Activated CD4-positive, CD25-positive, alpha-beta regulatory T cell (primary cell): ENCODE measurements around the gene CLSTN2.

Source experiments
- DNase-seq, 4 experiments: peaks; one replicate each; lab custom pipeline; 2025; lab: John Stamatoyannopoulos, UW

CLSTN2 gene

GRCh38 chr3:139944256-139944910 is 9.4 kb downstream of the CLSTN2 start:
- DNase-seq = no peak

DNA sequence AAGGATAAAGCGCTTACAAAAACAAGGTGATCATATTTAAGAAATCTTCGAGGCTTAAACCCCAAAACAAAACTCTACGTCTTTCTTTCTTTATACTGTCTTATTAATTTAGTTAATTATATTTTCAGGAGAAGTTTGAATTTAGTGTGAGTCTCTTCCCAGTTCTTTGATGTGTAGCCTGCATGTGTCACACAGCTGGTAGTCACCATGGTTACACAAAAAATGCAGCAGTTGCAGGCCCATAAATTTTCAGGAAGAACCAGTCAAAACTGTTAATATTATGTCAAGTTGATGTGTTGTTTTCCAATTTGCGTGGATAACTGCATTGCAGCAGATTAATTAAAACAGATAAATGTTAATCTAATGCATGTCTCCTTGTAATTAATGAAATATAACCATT is 10.4 kb downstream of the CLSTN2 start:
- DNase-seq = no peak

GRCh38 chr3:139945942-139946341 is 11.0 kb downstream of the CLSTN2 start:
- no peak for DNase-seq

DNA sequence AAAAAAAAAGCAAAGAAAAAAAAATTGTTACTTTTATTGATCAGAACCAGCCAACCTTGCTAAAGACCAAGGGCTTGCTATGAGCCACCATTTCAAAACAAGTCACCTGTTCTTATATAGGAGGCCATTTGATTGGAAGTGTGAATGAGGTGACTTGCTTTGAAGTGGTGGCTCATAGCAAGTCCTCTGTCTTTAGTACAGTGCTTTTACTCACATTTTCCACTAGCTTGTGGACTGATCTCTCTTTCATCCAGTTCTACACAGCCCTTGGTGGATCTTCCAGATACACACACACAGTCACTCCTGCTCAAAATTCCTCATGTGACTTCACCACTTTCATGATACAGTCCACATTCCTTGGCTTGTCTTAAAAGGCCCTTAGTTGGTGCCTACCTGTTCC is 13.5 kb downstream of the CLSTN2 start:
- DNase-seq = no peak

- no peak for DNase-seq
Observed at GRCh38 chr3:139948898-139949297, 13.9 kb downstream of the CLSTN2 start.

DNA sequence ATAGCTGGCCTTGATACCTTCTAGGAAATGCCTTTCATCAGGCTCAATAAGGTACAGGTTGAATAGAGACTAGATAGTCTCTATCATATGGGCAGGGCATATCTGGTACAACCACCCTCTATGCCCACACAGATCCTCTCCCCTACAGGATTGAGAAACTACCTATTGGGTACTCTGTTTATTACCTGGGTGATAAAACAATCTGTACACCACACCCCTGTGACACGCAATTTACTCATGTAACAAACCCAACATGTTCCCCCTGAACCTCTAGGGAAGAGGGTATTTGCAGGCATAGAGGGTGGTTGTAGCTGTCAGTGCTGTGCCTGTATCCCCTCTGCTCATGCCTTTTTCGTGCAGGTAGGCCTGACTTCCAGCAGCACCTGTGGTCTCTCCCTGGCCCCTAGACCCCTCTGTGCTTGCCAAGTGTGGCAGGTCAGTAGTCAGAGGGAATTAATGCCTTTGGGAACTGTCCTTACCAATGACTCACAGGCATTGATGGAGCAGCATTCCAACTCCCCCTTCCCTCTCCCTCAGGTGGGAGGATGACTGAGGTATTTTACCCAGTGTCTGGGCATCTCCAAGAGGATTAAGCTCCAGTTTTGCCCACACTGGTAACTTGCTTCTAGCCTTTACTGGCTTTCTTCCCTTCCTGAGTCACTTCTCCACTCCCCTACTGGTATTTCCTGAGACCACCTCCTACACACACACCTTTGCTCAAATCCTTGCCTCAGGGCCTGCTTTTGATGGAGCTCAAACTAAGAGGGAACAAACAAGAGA is 18.3 kb downstream of the CLSTN2 start:
- DNase-seq = no peak

DNA sequence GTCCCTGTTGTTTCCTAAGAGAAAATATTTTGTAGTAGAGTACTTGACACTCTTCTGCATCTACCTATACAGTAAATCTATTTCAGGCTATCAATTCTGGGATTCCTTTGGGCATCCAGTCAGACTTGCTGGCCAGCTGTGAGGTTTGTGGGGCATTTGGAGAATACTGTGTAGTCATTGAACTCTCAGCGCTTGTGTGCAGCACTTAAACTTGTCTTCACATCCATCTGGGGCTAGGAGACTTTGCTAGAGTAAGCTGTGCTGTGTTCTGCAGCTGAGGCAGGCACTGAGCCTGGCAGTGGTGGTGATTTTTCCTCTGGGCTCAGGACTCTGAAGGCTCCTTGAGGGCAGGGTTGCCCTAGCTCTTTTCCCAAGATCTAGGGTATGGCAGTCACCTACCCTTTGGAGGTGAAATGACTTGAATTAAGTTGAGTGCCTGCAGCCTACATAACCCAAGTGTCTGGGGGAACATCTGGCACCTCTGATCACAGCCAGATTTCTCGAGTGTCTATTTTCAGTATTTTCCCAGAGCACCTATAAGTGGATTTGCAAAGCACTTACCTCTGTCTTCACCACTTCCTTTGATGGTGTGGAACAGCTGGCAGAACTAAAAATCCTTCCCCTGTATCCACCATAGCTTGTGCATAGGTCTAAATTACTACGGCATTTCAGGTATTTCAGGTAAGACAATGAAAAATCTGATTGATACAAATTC is 19.3 kb downstream of the CLSTN2 start:
- no peak for DNase-seq

DNA sequence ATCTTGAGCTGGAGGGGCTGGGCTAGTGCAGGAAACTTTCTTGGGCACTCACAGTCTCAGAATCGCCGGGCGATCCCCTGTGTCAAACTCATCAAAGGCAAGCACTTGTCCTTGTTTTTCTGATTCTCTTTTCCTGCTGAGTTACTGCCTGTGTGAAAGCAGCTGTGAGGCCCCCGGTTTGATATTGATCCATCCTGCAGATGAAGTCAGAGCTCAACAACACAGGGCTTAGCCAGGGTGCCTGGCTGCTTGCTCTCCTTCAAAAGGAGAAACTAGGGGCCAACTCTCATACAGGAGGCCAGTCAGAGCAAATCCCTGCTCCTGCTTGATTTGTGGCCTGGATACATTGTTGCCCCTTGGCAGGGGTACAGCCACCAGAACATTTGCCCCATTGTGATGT is 22.9 kb downstream of the CLSTN2 start:
- no peak for DNase-seq

GRCh38 chr3:139969386-139969785 is 34.4 kb downstream of the CLSTN2 start:
- no peak for DNase-seq

- DNase-seq = no peak
Observed at GRCh38 chr3:139970526-139970925, 35.5 kb downstream of the CLSTN2 start.

- no peak for DNase-seq
Observed at GRCh38 chr3:139974809-139975425, 39.9 kb downstream of the CLSTN2 start.

GRCh38 chr3:139975594-139976365 is 40.8 kb downstream of the CLSTN2 start:
- no peak for DNase-seq

- DNase-seq = no peak
Observed at GRCh38 chr3:139978966-139979365, 44.0 kb downstream of the CLSTN2 start.

DNA sequence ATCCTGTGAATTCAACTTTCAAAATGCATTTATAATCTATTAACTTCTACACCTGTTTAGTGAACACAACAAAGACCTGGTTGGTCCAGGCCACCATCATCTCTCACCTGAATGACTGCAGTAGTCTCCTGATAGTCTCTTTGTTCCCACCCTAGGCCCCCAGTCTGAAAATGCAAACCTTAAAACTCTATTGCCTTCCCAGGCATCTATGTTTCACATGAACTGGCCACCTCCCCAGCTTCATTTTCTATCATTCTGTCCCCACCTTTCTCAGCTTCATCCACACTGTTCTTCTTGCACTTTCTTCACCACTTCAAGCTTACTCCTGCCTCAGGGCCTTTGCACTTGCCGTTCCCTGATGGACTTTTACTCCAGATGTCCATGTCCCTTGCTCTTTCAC is 45.0 kb downstream of the CLSTN2 start:
- no peak for DNase-seq

GRCh38 chr3:139982404-139982803 is 47.4 kb downstream of the CLSTN2 start:
- DNase-seq = no peak

DNA sequence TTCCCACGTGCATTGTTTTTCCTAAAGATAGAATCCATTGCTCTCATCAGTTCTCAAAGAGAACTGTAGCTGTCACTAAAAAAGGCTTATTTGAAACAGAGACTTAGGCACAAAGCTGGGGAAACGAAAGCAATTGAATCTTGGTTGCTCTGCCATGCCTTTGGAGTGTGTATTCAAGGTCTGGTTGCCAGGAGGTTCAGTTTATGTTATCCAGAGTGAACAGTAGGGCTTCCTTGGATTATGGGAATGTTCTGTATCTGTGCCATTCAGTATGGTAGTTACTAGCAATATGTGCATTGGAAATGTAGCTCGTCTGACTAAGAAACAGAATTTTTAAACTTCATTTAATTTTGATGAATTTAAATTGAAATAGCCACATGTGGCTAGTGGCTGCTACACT is 50.6 kb downstream of the CLSTN2 start:
- DNase-seq = no peak

DNA sequence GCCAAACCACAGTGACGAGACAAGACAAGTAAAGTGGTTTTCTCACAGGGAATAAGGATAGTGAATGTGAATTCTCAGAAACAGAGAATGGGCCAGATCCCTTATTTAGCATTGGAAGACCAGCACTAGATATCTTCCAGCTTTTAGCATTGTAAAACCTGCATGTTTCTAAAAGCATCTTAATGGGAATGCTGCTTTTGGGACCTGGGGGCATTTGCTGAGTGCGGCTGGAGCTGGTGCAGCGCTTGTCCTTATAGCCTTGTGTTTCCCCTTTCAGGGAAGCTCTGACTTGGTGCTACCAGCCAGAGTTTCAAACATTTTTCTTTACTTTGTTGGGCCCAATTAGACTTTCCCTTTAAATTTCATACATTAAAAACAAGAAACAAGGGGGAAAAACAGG is 52.9 kb downstream of the CLSTN2 start:
- DNase-seq = no peak

DNA sequence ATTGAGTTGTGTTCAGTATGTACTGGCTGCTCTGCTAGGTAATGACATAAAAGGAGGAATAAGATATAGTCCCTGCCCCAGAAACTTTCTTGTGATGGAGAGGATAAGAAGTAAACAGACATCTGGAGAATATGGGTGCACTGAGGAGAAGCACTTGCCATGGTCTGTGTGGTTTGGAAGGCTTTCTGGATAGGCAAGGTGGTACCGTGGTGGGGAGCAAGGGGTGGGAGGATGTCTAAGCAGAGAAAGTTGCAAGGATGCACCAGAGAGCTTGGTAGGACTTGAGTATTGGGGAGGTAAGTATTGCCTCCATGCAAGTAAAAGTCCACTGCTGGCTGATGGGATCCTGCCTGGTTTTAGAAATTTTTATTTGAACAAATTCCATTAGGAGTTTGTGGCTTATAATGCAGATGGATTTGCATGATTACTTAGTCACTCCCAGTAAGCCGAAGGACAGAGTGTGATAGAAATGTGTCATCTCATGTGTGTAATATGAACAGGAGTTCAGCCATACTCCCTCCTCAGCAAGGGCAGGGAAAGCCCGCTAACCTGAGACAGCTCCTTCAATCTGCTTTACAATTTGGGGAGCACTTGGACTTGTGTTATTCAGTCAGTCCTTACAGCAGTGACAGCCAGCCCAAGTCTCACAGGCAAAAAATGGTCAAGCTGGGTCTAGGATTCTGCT is 53.6 kb downstream of the CLSTN2 start:
- DNase-seq = no peak

DNA sequence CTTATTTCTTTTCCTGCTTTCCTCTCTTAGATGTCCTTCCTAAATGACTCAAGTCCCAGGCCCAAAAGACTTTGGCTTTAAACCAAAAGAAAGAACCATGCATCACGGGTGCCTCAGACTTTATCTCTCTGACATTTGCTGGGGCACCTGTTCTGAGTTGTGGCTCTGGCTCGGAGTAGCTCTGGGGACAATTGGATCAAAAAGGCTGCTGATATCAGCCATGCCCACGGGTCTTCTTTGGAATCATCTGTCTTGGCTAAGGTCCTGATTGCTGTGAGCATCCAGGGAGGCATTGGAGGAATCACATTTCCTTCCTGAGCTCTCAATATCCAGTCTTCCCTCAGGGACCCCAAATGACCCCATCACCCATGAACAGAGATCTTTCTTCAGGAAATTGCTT is 59.9 kb downstream of the CLSTN2 start:
- no peak for DNase-seq

- no peak for DNase-seq
Observed at GRCh38 chr3:140004271-140004670, 69.3 kb downstream of the CLSTN2 start.

DNA sequence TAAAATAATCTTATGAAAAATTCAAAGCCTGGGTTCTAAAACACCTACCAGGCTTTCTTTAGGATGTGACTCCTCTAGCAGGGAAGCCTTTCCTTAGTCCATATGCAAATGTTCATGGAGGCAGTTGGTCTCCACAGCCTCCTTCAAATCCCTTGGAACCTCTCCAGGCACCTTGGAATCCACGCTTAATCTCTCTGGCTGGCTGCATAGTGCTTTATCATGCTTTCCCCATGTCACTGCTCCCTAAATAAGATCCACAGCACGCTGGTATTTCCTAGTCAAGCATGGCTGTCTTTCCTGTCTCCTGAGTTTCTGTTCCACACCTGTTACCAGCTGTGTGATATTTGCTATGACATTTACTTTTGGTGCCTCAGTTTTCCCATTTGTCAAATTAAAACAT is 71.3 kb downstream of the CLSTN2 start:
- no peak for DNase-seq
